Duodenal mucosa (tissue), 2 donors: ENCODE measurements around the gene MPP4.

Source experiments
- H3K27ac ChIP-seq: one replicate; pipeline ENCODE4 v1.7.0; 2013; ENCODE audit warnings: low read depth, low read length
- H3K27me3 ChIP-seq, 2 donors: one replicate each; pipeline ENCODE4 v1.7.0; 2013; ENCODE audit warnings: low read length in 2 of 2, control low read depth in 1 of 2; ENCODE audit not compliant: insufficient read depth in 2 of 2, control insufficient read depth in 1 of 2
- H3K36me3 ChIP-seq, 2 donors: one replicate each; pipeline ENCODE4 v1.7.0; 2013; ENCODE audit warnings: low read length in 2 of 2, control low read depth in 1 of 2; ENCODE audit not compliant: insufficient read depth in 2 of 2, control insufficient read depth in 1 of 2
- H3K4me1 ChIP-seq, 2 donors: one replicate each; pipeline ENCODE4 v1.7.0; 2013; ENCODE audit warnings: low read length in 2 of 2, control low read depth in 1 of 2; ENCODE audit not compliant: insufficient read depth in 2 of 2, control insufficient read depth in 1 of 2
- H3K4me3 ChIP-seq, 2 donors: one replicate each; pipeline ENCODE4 v1.7.0; 2013; ENCODE audit warnings: low read length in 2 of 2, low read depth in 1 of 2
- H3K9ac ChIP-seq, 2 donors: one replicate each; pipeline ENCODE4 v1.7.0; 2013; ENCODE audit warnings: low read length in 2 of 2, low read depth in 1 of 2
- H3K9me3 ChIP-seq, 2 donors: one replicate each; pipeline ENCODE4 v1.7.0; 2013; ENCODE audit warnings: low read length in 2 of 2, control low read depth in 1 of 2; ENCODE audit not compliant: control insufficient read depth in 1 of 2

Gene MPP4

DNA sequence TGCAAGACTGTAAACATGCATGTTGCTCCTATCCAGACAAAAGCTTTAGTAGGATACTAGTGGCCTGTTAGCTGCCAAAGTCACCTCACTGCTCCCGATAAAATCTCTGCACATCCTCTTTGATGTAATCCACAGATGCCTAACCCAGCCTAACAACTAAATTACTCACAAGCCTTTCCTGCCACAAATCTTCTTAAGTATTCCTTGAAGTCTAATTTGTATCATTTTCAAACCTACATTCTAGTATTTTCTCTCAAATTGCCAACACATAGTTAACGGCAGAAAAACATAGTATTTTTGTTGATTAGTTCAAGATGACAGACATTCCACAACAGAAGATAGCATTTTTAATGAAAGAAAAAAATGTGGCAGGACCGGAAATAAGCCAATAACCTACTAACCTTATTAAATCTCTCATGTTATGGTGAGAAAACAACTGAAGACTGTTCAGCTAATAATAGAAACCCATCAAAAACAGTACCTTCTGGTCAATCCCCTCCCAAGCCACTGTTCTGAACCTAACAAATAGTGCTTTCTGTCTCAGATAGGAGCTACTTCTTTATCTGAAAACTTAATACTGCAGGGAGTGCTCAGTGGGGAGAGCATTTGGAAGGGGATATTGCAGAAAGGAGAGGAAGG lies at the start of gene MPP4:
Gene MPP4 (minus strand): TSS at position 57 of the 639 bp plus-strand sequence. CDS start 4,690 bp downstream, outside the sequence.
- no peaks in the 10 kb centered on the region for H3K9me3 ChIP-seq
- H3K36me3 ChIP-seq, result peaks cover 10 to 15% of the 10 kb centered on the region in 2 donors
- H3K4me1 ChIP-seq, result no peaks in the 10 kb centered on the region
- H3K4me3 ChIP-seq, result no peak within 1 kb of the TSS
- no peak within 1 kb of the TSS for H3K9ac ChIP-seq
- H3K27ac ChIP-seq, result no peak within 1 kb of the TSS
- H3K27me3 ChIP-seq, result no peaks in the 10 kb centered on the region

DNA sequence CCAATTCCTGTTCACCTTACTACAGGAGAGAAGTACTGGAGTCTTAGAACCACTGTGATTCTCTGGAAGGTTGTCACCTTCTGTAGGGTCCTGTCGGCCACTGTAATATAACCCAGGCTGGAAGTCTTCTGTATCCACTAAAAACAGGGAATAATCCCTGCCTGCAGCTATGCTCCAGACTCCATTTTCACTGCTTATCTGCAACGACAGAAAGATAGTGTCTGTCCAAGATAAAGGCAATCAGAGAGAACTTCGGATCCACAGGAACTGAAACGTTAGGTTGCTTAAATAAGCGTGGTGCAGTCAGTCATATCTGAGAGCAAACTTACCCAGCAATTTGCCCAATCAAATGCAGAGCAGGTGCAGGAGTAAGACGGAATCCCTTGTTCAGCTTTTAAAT lies 48.1 kb upstream of the MPP4 start:
- Histone ChIP-seq H3K4me1 (no peaks in the 10 kb centered on the region), H3K27ac (no peak overlapping the region), H3K36me3 (peaks cover 10 to 43% of the 10 kb centered on the region in 2 donors), H3K4me3 (no peak overlapping the region), H3K27me3 (no peaks in the 10 kb centered on the region), H3K9ac (no peak overlapping the region), H3K9me3 (no peaks in the 10 kb centered on the region)

- Histone ChIP-seq H3K9ac (no peak overlapping the region), H3K27me3 (no peaks in the 10 kb centered on the region), H3K36me3 (peaks cover 11 to 30% of the 10 kb centered on the region in 2 donors), H3K4me1 (no peaks in the 10 kb centered on the region), H3K27ac (no peak overlapping the region), H3K4me3 (no peak overlapping the region), H3K9me3 (no peaks in the 10 kb centered on the region)
These were observed 37.0 kb upstream of the MPP4 start for GRCh38 chr2:201735486-201735885.

DNA sequence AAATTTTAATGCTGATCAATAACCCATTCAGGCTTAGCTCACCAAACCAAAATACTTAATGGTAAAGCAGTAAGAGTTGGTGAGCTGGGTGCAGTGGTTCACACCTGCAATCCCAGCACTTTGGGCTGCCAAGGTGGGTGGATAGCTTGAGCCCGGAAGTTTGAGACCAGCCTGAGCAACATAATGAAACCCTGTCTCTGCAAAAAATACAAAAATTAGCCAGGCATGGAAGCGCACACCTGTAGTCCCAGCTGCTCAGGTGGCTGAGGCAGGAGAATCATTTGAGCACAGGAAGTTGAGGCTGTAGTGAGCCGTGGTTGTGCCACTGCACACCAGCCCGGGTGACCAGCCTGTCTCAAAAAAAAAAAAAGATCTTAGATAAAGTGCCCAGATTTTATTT lies 35.7 kb upstream of the MPP4 start:
- no peaks in the 10 kb centered on the region for H3K4me1 ChIP-seq
- H3K27me3 ChIP-seq, result no peaks in the 10 kb centered on the region
- H3K27ac ChIP-seq, result no peak overlapping the region
- peaks cover 11 to 30% of the 10 kb centered on the region in 2 donors for H3K36me3 ChIP-seq
- H3K9ac ChIP-seq, result no peak overlapping the region
- H3K9me3 ChIP-seq, result no peaks in the 10 kb centered on the region
- no peak overlapping the region for H3K4me3 ChIP-seq

DNA sequence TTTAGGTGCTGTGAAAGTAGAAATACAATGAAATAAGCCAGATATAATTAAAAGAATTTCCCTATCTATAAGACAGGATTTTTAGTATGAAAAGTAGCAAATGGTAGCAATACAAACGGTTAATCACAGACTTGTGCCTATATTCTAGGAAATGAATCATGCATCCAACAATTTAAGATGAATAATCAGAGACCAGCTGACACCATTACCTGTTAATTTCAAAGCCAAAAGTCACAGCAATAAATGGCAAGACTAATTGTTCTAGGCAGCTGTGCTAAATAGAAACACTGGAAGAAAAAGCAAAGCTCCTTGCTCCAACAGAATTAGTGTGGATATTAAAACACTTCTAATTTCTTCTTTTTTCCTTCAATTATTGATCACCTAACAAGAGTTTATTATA lies 35.1 kb upstream of the MPP4 start:
- Histone ChIP-seq H3K27ac (no peak overlapping the region), H3K36me3 (peaks cover 11 to 35% of the 10 kb centered on the region in 2 donors), H3K9me3 (no peaks in the 10 kb centered on the region), H3K27me3 (no peaks in the 10 kb centered on the region), H3K9ac (no peak overlapping the region), H3K4me1 (no peaks in the 10 kb centered on the region), H3K4me3 (no peak overlapping the region)

DNA sequence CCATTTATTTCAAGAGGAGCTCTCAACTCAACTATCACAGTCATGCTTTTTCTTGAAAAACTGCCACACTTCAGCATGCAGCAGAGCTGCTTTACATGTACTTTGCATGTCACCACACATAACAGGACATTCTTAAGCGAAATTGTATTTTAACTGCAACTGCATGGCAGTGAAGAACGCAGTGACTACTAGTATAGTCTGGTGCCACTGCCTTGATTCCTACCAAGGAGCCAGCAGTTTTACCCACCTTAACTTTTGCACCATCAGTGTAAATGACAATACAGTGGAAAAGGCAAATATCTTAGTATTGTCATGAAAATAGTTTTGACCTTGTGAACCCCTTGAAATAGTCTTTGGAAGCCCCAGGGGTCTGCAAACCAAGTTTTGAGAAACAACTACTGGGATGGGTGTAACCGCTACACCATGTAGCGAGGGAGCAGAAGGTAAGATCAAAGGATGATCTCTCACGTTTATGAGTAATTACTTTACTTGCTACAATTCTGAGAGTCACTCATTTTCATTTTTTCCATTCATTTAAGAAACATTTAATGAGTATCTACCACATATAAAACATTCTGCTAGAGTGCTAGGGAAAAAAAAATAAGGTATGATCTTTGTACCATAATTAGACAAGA lies 32.3 kb upstream of the MPP4 start:
- Histone ChIP-seq H3K9me3 (no peaks in the 10 kb centered on the region), H3K4me3 (no peak overlapping the region), H3K36me3 (peaks cover 10 to 50% of the 10 kb centered on the region in 2 donors), H3K27ac (no peak overlapping the region), H3K27me3 (no peaks in the 10 kb centered on the region), H3K4me1 (no peaks in the 10 kb centered on the region), H3K9ac (no peak overlapping the region)

DNA sequence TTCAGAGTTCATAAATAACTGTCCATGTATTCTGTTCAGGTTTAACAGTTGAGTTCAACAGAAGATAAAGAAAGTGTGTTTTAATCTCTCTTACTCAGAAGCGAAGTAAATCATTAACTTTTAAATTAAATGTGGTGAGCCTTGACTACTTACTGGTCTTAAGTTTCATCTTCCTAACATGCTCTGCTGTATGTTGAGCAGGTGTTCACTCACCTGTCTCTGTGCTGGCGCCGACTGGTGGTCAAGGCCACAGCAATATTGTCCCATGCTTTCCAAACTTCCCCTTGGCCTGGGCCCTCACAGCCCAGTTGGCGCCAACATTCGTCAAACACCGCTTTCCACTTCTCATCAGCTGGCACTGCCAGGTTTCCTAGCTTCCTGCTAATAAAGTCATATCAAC lies 17.0 kb upstream of the MPP4 start:
- Histone ChIP-seq H3K4me3 (no peak overlapping the region), H3K36me3 (peaks cover 13 to 35% of the 10 kb centered on the region in 2 donors), H3K9ac (no peak overlapping the region), H3K4me1 (peaks cover 8 to 9% of the 10 kb centered on the region in 2 donors), H3K27ac (no peak overlapping the region), H3K9me3 (peaks cover 0 to 5% of the 10 kb centered on the region in 2 donors), H3K27me3 (no peaks in the 10 kb centered on the region)

DNA sequence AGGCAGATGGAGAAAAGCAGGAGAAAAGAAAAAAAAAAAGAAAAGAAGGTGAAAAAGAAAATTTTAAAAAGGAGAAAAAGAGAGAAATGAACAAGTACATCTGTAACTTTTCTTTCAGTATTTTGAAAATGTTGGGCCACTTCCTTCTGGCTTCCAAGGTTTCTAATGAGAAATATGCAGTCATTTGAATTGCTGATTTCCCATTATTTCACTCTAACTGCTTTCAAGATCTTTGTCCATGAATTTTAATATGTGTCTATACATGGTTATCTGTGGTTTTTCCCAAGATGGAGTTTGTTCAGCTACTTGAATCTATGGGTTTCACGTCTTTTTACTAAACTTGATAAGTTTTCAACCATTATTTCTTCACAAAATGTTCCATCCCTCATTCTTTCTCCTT lies 14.3 kb upstream of the MPP4 start:
- H3K27me3 ChIP-seq, result no peaks in the 10 kb centered on the region
- H3K36me3 ChIP-seq, result peaks cover 19 to 31% of the 10 kb centered on the region in 2 donors
- no peaks in the 10 kb centered on the region for H3K9me3 ChIP-seq
- peaks cover 8 to 9% of the 10 kb centered on the region in 2 donors for H3K4me1 ChIP-seq
- H3K27ac ChIP-seq, result no peak overlapping the region
- no peak overlapping the region for H3K4me3 ChIP-seq
- no peak overlapping the region for H3K9ac ChIP-seq

DNA sequence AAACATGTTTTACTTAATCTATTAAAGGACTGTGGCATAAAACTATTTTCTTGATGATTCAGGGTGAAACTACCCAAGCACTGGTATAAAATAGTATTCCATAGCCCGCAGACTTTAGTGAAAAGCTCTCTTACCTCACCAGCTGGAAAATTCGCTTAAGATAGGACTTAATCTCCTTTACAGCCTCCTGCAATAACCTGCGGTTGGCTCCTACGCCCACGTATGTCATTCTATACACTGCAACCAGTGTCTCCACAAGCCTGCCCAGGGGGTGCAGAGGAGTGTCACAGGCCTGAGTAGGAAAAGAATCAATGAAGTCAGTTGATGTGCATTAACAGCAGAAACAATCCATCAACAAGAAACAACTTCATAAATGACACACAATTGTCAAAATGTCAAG lies 11.3 kb upstream of the MPP4 start:
- no peak overlapping the region for H3K27ac ChIP-seq
- no peaks in the 10 kb centered on the region for H3K9me3 ChIP-seq
- H3K27me3 ChIP-seq, result no peaks in the 10 kb centered on the region
- peaks cover 2% of the 10 kb centered on the region in 2 donors for H3K4me1 ChIP-seq
- no peak overlapping the region for H3K4me3 ChIP-seq
- H3K36me3 ChIP-seq, result peaks cover 19 to 29% of the 10 kb centered on the region in 2 donors
- no peak overlapping the region for H3K9ac ChIP-seq

GRCh38 chr2:201709049-201709448 lies 10.6 kb upstream of the MPP4 start:
- Histone ChIP-seq H3K9ac (no peak overlapping the region), H3K27me3 (no peaks in the 10 kb centered on the region), H3K9me3 (no peaks in the 10 kb centered on the region), H3K4me1 (no peaks in the 10 kb centered on the region), H3K36me3 (peaks cover 12 to 29% of the 10 kb centered on the region in 2 donors), H3K27ac (no peak overlapping the region), H3K4me3 (no peak overlapping the region)
